Measurements from ENCODE around the gene MAP3K7CL.

DNA sequence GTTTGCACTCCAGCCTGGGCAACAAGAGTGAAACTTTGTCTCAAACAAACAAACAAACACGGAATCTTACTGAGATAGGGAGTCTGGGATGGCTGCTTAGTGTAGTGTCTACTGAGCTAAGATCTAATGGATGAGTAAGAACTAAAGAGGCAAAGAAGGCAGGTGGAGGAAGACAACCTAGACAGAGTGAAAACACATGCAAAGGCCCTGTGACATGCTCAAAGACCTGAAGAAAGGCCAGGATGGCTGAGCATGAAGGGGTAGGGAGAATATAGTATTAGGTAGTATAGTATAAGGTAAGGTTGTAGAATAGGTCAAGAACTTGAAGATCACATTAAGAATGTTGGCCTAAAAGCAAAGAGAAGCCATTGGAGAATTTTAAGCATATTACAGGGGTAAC, 49.1 kb downstream of the MAP3K7CL start:
- TF ChIP-seq POLR2A (IDR thresholded peaks at IDR 0.05), result no peak
- TF ChIP-seq, protein P1, sequence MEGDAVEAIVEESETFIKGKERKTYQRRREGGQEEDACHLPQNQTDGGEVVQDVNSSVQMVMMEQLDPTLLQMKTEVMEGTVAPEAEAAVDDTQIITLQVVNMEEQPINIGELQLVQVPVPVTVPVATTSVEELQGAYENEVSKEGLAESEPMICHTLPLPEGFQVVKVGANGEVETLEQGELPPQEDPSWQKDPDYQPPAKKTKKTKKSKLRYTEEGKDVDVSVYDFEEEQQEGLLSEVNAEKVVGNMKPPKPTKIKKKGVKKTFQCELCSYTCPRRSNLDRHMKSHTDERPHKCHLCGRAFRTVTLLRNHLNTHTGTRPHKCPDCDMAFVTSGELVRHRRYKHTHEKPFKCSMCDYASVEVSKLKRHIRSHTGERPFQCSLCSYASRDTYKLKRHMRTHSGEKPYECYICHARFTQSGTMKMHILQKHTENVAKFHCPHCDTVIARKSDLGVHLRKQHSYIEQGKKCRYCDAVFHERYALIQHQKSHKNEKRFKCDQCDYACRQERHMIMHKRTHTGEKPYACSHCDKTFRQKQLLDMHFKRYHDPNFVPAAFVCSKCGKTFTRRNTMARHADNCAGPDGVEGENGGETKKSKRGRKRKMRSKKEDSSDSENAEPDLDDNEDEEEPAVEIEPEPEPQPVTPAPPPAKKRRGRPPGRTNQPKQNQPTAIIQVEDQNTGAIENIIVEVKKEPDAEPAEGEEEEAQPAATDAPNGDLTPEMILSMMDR (IDR thresholded peaks at IDR 0.05), result no peak

Data from vagina (tissue), 2 donors.